OCI-LY7 (cell line): ENCODE measurements around the gene FN3KRP. TPM values are rescaled to one million over a fixed set of nuclear protein-coding genes. Genes with fewer than 3 reads are reported as not detected.
A peak's percentile ranks its signal among the peaks of the same experiment; 100 is the strongest.

Experiments
- BruUV-seq: library from RNA; stranded (reverse); fragments of 400-500 nt; replicated peaks from 2 replicates; lab custom pipeline; 2021; lab: Mats Ljungman, UMichigan
- CTCF ChIA-PET: fragments of 300-600 bp; sonication (Branson Sonifier 250); formaldehyde crosslinking; loops from one replicate; lab custom pipeline; 2022; ENCODE audit warnings: antibody characterized with exemption; ENCODE audit not compliant: unreplicated experiment; lab: Charles Lee
- POLR2A ChIA-PET: fragments of 300-600 bp; sonication (Branson Sonifier 250); formaldehyde crosslinking; loops from one replicate; lab custom pipeline; 2022; ENCODE audit warnings: antibody characterized with exemption; lab: Charles Lee
- DNase-seq: peaks from one replicate; pipeline ENCODE4 v3.0.0-alpha.2; 2015; ENCODE audit warnings: low spot score
- H2AFZ ChIP-seq: fragments of 200-600 bp; sonication (generic), shearing (Covaris generic); 2 replicates; pipeline ENCODE4 v1.6.1; 2014; ENCODE audit warnings: mild to moderate bottlenecking, antibody characterized with exemption, low read length, moderate library complexity
- H3K27ac ChIP-seq: fragments of 200-600 bp; sonication (generic); 2 replicates; pipeline ENCODE4 v1.5.1; 2014; ENCODE audit warnings: mixed run types, low read depth, mild to moderate bottlenecking, moderate library complexity, low read length, inconsistent platforms; ENCODE audit not compliant: poor library complexity, severe bottlenecking
- H3K36me3 ChIP-seq: fragments of 200-600 bp; sonication (generic); 2 replicates; pipeline ENCODE4 v1.6.1; 2014; ENCODE audit warnings: mild to moderate bottlenecking, antibody characterized with exemption, low read length, moderate library complexity, mixed read lengths; ENCODE audit not compliant: insufficient read depth
- H3K4me1 ChIP-seq: fragments of 200-600 bp; sonication (generic); 2 replicates; pipeline ENCODE4 v1.5.1; 2014; ENCODE audit warnings: mild to moderate bottlenecking, low read length; ENCODE audit not compliant: insufficient read depth, poor library complexity, severe bottlenecking
- H3K4me2 ChIP-seq: fragments of 200-600 bp; sonication (generic); 2 replicates; pipeline ENCODE4 v1.6.1; 2014; ENCODE audit warnings: mild to moderate bottlenecking, low read length
- H3K4me3 ChIP-seq: fragments of 200-600 bp; sonication (generic); 2 replicates; pipeline ENCODE4 v1.5.1; 2014; ENCODE audit warnings: mild to moderate bottlenecking, low read depth, low read length; ENCODE audit not compliant: poor library complexity, severe bottlenecking
- H3K79me2 ChIP-seq: fragments of 200-600 bp; sonication (generic); 2 replicates; pipeline ENCODE4 v1.6.1; 2016; ENCODE audit warnings: low read depth, mild to moderate bottlenecking, low read length, moderate library complexity, mixed read lengths; ENCODE audit not compliant: insufficient read depth
- H3K9me2 ChIP-seq: fragments of 200-600 bp; sonication (generic); 2 replicates; pipeline ENCODE4 v1.6.1; 2016; ENCODE audit warnings: mild to moderate bottlenecking, low read length, mixed read lengths; ENCODE audit not compliant: insufficient read depth
- H3K9me3 ChIP-seq: fragments of 200-600 bp; sonication (generic); 2 replicates; pipeline ENCODE4 v1.6.1; 2014; ENCODE audit warnings: mild to moderate bottlenecking, mixed run types, low read length, mixed read lengths
- H4K20me1 ChIP-seq: fragments of 200-600 bp; sonication (generic); 2 replicates; pipeline ENCODE4 v1.6.1; 2014; ENCODE audit warnings: mild to moderate bottlenecking, antibody characterized with exemption, low read length, moderate library complexity, mixed read lengths; ENCODE audit not compliant: insufficient read depth
- EZH2phosphoT487 ChIP-seq: fragments of 200-600 bp; sonication (generic); IDR thresholded peaks from 2 replicates; pipeline ENCODE4 v1.6.1; 2018; ENCODE audit warnings: low read depth, borderline replicate concordance, mild to moderate bottlenecking, mixed run types, antibody characterized with exemption, low read length, moderate library complexity, mixed read lengths
- intact Hi-C: fragments of 100-400 bp; cut with micrococcal nuclease; formaldehyde crosslinking; loops from one replicate; pipeline ENCODE4 v1.10.0; 2022; ENCODE audit not compliant: unreplicated experiment
- total RNA-seq, 2 experiments: library from RNA; depleted of rRNA in 1 of 2; stranded (reverse); fragments of >200 nt in 1 of 2; shearing (Covaris generic) in 1 of 2; gene quantifications; 2 replicates each; pipeline ENCODE4 v1.2.3, GENCODE V29; 2014 to 2022
- TF ChIP-seq, protein P1 (sequence below): fragments of 200-600 bp; sonication (generic); conservative IDR thresholded peaks from 2 replicates; pipeline ENCODE4 v1.5.1; 2014; ENCODE audit warnings: mild to moderate bottlenecking, antibody characterized with exemption, low read length, moderate library complexity, mixed read lengths

Gene FN3KRP
- total RNA-seq, 2 experiments from 2014 or later = 52.1 to 91.8 TPM

DNA sequence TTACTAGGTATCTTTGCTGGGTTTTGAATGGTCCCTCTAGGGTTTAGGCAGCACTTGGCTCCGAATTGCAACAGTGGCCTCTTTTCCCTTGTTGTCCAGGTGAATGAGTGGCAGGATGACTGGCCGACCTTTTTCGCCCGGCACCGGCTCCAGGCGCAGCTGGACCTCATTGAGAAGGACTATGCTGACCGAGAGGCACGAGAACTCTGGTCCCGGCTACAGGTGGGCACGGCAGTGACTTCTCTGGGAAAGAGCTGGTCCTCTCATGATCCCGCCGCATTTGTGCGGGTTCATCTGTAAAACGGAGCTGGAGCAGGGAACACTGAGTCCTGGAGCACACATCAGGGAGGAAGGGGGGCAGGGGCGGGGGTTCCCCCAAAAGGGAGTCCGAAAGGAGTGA, 32.2 kb downstream of the FN3KRP start:
- H3K79me2 ChIP-seq = peaks cover 14% of the 10 kb centered on the region
- no peak overlapping the region for H2AFZ ChIP-seq
- H3K4me3 ChIP-seq = no peak overlapping the region
- intact Hi-C loops = loop anchor here (5.0 kb wide), 1 partner anchor 81 kb away; no protein-coding TSS in a partner anchor
- H4K20me1 ChIP-seq = no peaks in the 10 kb centered on the region
- DNase-seq = no peak
- CTCF ChIA-PET = no interaction called here
- no TSS peak for BruUV-seq
- no peak overlapping the region for H3K27ac ChIP-seq
- H3K9me3 ChIP-seq = peaks cover 8% of the 10 kb centered on the region; the same call in 1 of the 2 replicates
- H3K9me2 ChIP-seq = no peaks in the 10 kb centered on the region
- POLR2A ChIA-PET = interaction anchor here (0.6 kb wide), 1 partner anchor 102 kb away, joined by 5 read pairs; no protein-coding TSS in a partner anchor
- TF ChIP-seq EZH2phosphoT487 = no peak
- TF ChIP-seq, protein P1, sequence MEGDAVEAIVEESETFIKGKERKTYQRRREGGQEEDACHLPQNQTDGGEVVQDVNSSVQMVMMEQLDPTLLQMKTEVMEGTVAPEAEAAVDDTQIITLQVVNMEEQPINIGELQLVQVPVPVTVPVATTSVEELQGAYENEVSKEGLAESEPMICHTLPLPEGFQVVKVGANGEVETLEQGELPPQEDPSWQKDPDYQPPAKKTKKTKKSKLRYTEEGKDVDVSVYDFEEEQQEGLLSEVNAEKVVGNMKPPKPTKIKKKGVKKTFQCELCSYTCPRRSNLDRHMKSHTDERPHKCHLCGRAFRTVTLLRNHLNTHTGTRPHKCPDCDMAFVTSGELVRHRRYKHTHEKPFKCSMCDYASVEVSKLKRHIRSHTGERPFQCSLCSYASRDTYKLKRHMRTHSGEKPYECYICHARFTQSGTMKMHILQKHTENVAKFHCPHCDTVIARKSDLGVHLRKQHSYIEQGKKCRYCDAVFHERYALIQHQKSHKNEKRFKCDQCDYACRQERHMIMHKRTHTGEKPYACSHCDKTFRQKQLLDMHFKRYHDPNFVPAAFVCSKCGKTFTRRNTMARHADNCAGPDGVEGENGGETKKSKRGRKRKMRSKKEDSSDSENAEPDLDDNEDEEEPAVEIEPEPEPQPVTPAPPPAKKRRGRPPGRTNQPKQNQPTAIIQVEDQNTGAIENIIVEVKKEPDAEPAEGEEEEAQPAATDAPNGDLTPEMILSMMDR = no peak
- H3K4me1 ChIP-seq = peaks cover 13% of the 10 kb centered on the region
- peaks cover 25% of the 10 kb centered on the region for H3K36me3 ChIP-seq
- H3K4me2 ChIP-seq = no peak overlapping the region

DNA sequence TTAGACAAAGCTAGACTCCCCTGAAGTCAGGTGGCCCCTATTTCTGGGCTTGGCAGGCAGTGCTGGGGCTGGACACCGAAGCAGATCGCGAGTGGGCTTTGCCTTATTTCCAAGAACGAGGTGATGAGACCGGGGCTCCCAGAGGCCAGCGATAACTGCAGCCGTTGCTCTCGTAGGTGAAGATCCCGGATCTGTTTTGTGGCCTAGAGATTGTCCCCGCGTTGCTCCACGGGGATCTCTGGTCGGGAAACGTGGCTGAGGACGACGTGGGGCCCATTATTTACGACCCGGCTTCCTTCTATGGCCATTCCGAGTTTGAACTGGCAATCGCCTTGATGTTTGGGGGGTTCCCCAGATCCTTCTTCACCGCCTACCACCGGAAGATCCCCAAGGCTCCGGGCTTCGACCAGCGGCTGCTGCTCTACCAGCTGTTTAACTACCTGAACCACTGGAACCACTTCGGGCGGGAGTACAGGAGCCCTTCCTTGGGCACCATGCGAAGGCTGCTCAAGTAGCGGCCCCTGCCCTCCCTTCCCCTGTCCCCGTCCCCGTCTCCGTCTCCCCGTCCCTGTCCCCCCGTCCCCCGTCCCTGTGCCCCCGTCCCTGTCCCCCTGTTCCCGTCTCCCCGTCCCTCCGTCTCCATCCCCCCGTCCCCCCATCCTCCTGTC, 33.9 kb downstream of the FN3KRP start:
- no TSS peak for BruUV-seq
- H3K9me3 ChIP-seq = peaks cover 8% of the 10 kb centered on the region; the same call in 1 of the 2 replicates
- peaks cover 27% of the 10 kb centered on the region for H3K4me1 ChIP-seq
- POLR2A ChIA-PET = no interaction called here
- H3K4me3 ChIP-seq = no peak overlapping the region
- CTCF ChIA-PET = no interaction called here
- TF ChIP-seq EZH2phosphoT487 = no peak
- TF ChIP-seq, protein P1 = no peak
- intact Hi-C loops = loop anchor here (2.0 to 5.0 kb wide), 2 partner anchors 34 to 73 kb away; partner anchors contain the start of gene FN3KRP
- H3K9me2 ChIP-seq = no peaks in the 10 kb centered on the region
- no peak overlapping the region for H2AFZ ChIP-seq
- H3K27ac ChIP-seq = no peak overlapping the region
- H3K79me2 ChIP-seq = peaks cover 30% of the 10 kb centered on the region
- H4K20me1 ChIP-seq = no peaks in the 10 kb centered on the region
- H3K36me3 ChIP-seq = peaks cover 24% of the 10 kb centered on the region
- no peak overlapping the region for H3K4me2 ChIP-seq
- no peak for DNase-seq

DNA sequence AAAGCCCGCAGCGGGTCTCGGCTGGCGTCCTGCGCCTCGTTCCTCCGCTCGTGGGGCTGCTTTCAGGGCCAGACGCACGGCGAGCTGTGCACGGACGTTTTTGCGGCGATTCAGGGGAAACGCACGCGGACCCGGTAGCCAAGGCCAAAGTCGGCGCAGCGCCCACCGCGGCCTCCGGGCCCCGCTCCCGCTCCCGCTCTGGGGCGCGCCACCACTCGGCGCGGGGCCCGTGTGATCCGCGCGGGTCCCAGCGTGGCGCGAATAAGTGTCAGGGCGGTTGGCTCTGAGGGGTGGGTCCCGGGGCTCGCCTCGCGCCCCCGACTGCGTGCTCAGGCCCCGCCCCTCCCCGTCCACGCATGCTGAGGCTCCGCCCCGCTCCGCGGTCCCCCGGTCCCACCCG, 34.7 kb downstream of the FN3KRP start:
- Histone ChIP-seq H4K20me1 (no peaks in the 10 kb centered on the region), H3K79me2 (peaks cover 33% of the 10 kb centered on the region), H3K36me3 (peaks cover 29% of the 10 kb centered on the region), H3K9me3 (peaks cover 3% of the 10 kb centered on the region; the same call in 1 of the 2 replicates), H3K4me1 (peaks cover 31% of the 10 kb centered on the region), H3K27ac (peak overlapping the region; percentile 17), H3K4me3 (peak overlapping the region; percentile 69), H3K9me2 (no peaks in the 10 kb centered on the region), H2AFZ (no peak overlapping the region), H3K4me2 (peak overlapping the region; percentile 65)
- no peak for DNase-seq
- intact Hi-C loops = loop anchor here (1.0 to 5.0 kb wide), 3 partner anchors 34 to 103 kb away; partner anchors contain the start of genes FN3KRP and WDR45B
- TF ChIP-seq EZH2phosphoT487 = no peak
- TF ChIP-seq, protein P1 = no peak
- ChIA-PET CTCF (no interaction called here), POLR2A (no interaction called here)
- no TSS peak for BruUV-seq
